HS-5 (cell line): ENCODE data around the gene OR2J2.
"Not testable (repeated sequence)": the region's sequence is repeated elsewhere in the genome, so short reads cannot be mapped to it uniquely, and the experiment has no call there.

Experiments used
- DNase-seq: peaks from one replicate; pipeline ENCODE4 v3.0.0-alpha.2; 2012; ENCODE audit warnings: low read depth

OR2J2 gene

GRCh38 chr6:29170607-29171006 is at the start of gene OR2J2:
TSS of gene OR2J2 (plus strand) at chr6:29170907. CDS start at chr6:29173636, 2,729 bp downstream.
- not testable (repeated sequence) for DNase-seq

- DNase-seq = no peak
Observed at GRCh38 chr6:29129326-29130012, 41.2 kb upstream of the OR2J2 start.

DNA sequence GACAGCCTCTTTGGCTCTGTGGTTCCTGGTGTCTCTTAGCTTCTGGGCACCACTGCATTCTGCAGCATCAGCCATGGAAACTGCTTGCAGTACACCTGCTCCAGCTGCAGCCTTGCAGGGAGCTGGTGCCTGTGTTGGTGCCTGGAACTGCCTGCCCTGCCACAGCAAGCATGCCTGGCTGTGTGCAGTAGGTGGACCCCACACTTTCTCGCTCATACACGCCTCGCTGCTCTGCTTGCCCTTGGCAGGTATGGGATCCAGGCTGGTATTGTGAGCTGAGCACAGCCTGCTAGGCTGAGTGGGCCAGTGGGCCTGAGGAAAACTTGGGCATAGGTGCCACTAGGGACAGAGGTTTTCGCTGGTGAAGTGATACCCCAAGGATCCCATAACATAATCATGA is 40.1 kb upstream of the OR2J2 start:
- no peak for DNase-seq

- DNase-seq = no peak
Observed at GRCh38 chr6:29131691-29132090, 39.0 kb upstream of the OR2J2 start.

- DNase-seq = no peak
Observed at GRCh38 chr6:29137724-29138123, 33.0 kb upstream of the OR2J2 start.

GRCh38 chr6:29141606-29142005 is 29.1 kb upstream of the OR2J2 start:
- no peak for DNase-seq

GRCh38 chr6:29142309-29142708 is 28.4 kb upstream of the OR2J2 start:
- peak; percentile 20 for DNase-seq

DNA sequence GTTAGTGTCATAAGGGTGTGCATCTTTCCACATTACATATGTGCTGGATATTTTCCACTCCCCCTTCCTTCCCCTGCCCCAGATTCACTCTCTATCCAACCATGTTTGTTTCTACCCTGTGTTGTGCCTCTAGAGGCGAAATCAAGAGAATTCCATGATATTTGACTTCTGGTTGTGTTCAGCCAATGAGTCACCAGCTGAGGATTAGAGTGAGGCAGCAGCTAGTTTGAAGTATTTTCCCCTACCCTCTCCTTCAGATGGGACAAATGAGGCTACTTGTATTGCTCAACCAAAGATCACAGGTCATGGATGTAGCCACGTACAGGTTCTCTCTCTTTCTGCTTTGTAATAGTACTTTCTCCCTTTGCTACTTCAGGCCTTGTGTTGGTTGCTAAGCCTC is 24.5 kb upstream of the OR2J2 start:
- no peak for DNase-seq

GRCh38 chr6:29147074-29147473 is 23.6 kb upstream of the OR2J2 start:
- peak; percentile 15 for DNase-seq

DNA sequence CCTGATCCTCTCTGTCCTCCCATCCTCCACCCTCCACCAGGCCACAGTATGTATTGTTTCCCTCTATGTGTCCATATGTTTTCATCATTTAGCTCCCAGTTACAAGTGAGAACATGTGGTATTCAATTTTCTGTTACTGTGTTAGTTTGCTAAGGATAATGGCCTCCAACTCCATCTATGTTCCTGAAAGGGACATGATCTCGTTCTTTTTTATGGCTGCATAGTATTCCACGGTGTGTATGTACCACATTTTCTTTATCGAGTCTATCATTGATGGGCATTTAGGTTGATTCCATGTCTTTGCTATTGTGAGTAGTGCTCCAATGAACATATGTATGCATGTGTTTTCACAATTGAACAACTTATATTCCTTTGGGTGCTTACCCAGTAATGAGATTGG is 21.3 kb upstream of the OR2J2 start:
- DNase-seq = not testable (repeated sequence)

- no peak for DNase-seq
Observed at GRCh38 chr6:29153083-29153482, 17.6 kb upstream of the OR2J2 start.

GRCh38 chr6:29155182-29155581 is 15.5 kb upstream of the OR2J2 start:
- not testable (repeated sequence) for DNase-seq

DNA sequence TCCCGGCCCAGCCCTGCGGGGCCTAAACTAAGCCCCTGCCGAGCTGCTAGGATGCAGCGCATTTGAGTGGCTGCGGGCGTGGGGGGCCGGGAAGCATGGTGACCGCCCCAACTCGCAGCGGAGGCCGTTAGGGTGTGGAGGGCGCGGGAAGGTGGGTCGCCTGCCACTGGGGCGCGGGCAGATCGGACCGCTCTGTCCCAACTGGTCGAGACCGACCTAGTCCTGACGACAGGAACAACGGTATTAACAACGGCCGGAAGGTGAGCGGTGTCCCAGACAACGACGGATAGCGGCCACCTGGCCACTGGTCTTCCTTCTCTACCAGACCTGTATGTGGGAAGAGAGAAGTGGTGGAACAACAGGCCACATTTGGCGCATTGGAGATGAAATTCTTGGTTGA is 10.8 kb upstream of the OR2J2 start:
- not testable (repeated sequence) for DNase-seq

DNA sequence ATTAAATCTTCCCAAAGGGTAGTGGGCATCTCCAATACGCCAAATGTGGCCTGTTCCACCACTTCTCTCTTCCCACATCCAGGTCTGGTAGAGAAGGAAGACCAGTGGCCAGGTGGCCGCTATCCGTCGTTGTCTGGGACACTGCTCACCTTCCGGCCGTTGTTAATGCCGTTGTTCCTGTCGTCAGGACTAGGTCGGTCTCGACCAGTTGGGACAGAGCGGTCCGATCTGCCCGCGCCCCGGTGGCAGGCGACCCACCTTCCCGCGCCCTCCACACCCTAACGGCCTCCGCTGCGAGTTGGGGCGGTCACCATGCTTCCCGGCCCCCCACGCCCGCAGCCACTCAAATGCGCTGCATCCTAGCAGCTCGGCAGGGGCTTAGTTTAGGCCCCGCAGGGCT is 5.1 kb upstream of the OR2J2 start:
- not testable (repeated sequence) for DNase-seq

GRCh38 chr6:29171736-29172135 is 1.0 kb downstream of the OR2J2 start:
- no peak for DNase-seq

GRCh38 chr6:29183594-29183993 is 12.9 kb downstream of the OR2J2 start:
- no peak for DNase-seq

DNA sequence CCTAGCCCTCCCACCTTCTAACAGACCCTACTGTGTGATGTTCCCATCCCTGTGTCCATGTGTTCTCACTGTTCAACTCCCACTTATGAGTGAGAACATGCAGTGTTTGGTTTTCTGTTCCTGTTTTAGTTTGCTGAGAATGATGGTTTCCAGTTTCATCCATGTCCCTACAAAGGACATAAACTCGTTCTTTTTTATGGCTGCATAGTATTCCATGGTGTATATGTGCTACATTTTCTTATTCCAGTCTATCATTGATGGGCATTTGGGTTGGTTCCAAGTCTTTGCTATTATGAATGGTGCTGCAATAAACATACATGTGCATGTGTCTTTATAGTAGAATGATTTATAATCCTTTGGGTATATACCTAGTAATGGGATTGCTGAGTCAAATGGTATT is 18.0 kb downstream of the OR2J2 start:
- DNase-seq = not testable (repeated sequence)

DNA sequence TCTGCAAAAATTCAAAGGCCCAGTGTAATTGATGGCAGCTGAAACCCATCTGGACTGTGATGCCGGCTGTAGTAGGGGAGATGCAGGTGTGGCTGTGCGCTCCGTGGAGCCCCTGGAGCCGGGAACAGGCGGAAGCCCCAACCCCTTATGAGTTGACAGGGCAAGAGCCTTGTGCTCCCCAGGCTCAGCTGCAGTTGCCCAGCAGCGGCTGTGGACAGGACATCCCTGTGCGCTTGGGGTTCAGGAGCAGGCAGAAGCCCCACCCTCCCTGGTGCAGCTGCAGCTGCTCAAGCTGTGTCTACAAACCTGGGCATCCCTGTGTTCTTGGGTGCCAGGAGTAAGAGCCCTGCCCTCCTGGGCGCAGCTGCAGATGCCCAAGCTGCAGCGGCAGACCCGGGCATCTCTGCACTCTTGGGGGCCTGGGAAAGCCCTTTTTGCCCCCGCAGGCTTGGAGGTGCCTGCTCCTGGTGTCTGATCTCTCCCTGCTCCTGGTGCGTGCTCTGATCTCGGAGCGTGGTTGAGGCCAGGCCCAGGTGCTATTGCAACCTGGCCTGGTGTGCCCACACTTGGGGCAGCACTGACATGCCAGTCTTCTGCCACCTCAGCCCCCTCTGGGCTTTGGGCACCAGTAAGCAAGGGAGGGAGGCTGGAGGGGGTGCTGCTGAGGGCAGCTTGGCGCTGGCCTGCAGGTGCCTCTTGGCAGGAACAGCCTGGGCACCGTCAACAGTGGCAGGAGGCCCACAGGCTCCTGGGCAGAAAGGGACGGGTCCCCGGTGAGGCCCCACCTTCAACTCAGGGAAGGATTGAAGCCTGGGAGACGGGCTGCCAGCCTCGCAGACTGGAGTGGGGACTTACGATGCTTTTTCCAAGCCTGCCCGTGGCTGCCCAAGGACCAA is 30.3 kb downstream of the OR2J2 start:
- DNase-seq = no peak

DNA sequence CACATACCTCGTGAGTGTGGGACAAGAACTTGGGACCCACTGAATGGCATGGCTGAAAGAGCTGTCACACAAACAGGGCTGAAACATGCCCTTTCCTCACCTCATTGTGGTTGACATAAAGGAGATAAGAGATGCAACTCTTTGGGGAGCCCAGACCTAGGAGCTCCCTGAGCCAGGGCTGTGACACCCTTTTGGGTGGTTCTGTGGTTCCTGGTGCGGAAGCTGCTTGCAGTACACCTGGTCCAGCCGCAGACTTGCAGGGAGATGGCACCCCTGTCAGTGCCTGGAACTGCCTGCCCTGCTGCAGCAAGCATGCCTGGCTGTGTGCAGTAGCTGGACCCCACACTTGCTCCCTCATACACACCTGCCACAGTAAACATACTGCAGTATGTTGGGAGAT is 31.3 kb downstream of the OR2J2 start:
- no peak for DNase-seq

- no peak for DNase-seq
Observed at GRCh38 chr6:29211488-29211887, 40.8 kb downstream of the OR2J2 start.

GRCh38 chr6:29216528-29216927 is 45.8 kb downstream of the OR2J2 start:
- DNase-seq = no peak

DNA sequence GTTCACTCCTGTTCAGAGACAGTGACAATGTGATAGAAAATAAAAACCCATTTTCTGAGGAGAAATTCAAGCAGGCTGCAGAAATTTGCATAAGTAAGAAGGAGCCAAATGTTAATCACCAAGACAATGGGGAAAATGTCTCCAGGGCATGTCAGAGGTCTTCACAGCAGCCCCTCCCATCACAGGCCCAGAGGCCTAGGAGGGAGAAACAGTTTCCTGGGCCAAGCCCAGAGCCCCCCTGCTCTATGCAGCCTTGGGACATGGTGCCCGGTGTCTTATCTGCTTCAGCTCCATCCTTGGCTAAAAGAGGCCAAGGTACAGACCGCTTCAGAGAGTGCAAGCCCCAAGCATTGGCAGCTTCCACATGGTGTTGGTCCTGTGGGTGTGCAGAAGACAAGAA is 46.5 kb downstream of the OR2J2 start:
- not testable (repeated sequence) for DNase-seq

- DNase-seq = not testable (repeated sequence)
Observed at GRCh38 chr6:29218056-29218455, 47.3 kb downstream of the OR2J2 start.
